ENCODE data around the gene LRRC37B.
A peak's percentile ranks its signal among the peaks of the same experiment; 100 is the strongest.
"Not testable (repeated sequence)": the region's sequence is repeated elsewhere in the genome, so short reads cannot be mapped to it uniquely, and the experiment has no call there.

The LRRC37B gene

GRCh38 chr17:32041306-32041875 is 34.2 kb downstream of the LRRC37B start:
- not testable (repeated sequence) for DNase-seq (ENCODE audit: extremely low read depth in 1 of 2, low read depth in 1 of 2)

GRCh38 chr17:32042266-32042665 is 35.1 kb downstream of the LRRC37B start:
- DNase-seq (ENCODE audit: extremely low read depth in 1 of 2, low read depth in 1 of 2) = not testable (repeated sequence)

GRCh38 chr17:32045611-32046010 is 38.4 kb downstream of the LRRC37B start:
- DNase-seq (ENCODE audit: extremely low read depth in 1 of 2, low read depth in 1 of 2) = not testable (repeated sequence)

- not testable (repeated sequence) for DNase-seq (ENCODE audit: extremely low read depth in 1 of 2, low read depth in 1 of 2)
These were observed 40.5 kb downstream of the LRRC37B start for GRCh38 chr17:32047663-32048062.

- not testable (repeated sequence) for DNase-seq (ENCODE audit: extremely low read depth in 1 of 2, low read depth in 1 of 2)
These were observed 47.8 kb downstream of the LRRC37B start for GRCh38 chr17:32054985-32055384.

- DNase-seq (ENCODE audit: extremely low read depth in 1 of 2, low read depth in 1 of 2) = not testable (repeated sequence)
These were observed 48.2 kb downstream of the LRRC37B start for GRCh38 chr17:32055425-32055824.

- not testable (repeated sequence) for DNase-seq (ENCODE audit: extremely low read depth in 1 of 2, low read depth in 1 of 2)
These were observed 49.3 kb downstream of the LRRC37B start for GRCh38 chr17:32056500-32056899.

GRCh38 chr17:32057460-32058105 is 50.4 kb downstream of the LRRC37B start:
- DNase-seq (ENCODE audit: extremely low read depth in 1 of 2, low read depth in 1 of 2) = not testable (repeated sequence)

- DNase-seq (ENCODE audit: extremely low read depth in 1 of 2, low read depth in 1 of 2) = not testable (repeated sequence)
These were observed 53.5 kb downstream of the LRRC37B start for GRCh38 chr17:32060695-32061094.

GRCh38 chr17:32061840-32062239 is 54.7 kb downstream of the LRRC37B start:
- not testable (repeated sequence) for DNase-seq (ENCODE audit: extremely low read depth in 1 of 2, low read depth in 1 of 2)

GRCh38 chr17:32064091-32064490 is 56.9 kb downstream of the LRRC37B start:
- DNase-seq (ENCODE audit: extremely low read depth in 1 of 2, low read depth in 1 of 2) = not testable (repeated sequence)

GRCh38 chr17:32066123-32066680 is 59.0 kb downstream of the LRRC37B start:
- not testable (repeated sequence) for DNase-seq (ENCODE audit: extremely low read depth in 1 of 2, low read depth in 1 of 2)

- DNase-seq (ENCODE audit: extremely low read depth in 1 of 2, low read depth in 1 of 2) = peak in 1 of 2 donors; percentile 20
These were observed 59.9 kb downstream of the LRRC37B start for GRCh38 chr17:32066863-32067642.

- DNase-seq (ENCODE audit: extremely low read depth in 1 of 2, low read depth in 1 of 2) = not testable (repeated sequence)
These were observed 61.9 kb downstream of the LRRC37B start for GRCh38 chr17:32069067-32069466.

- peak in 1 of 2 donors; percentile 27 for DNase-seq (ENCODE audit: extremely low read depth in 1 of 2, low read depth in 1 of 2)
These were observed 64.8 kb downstream of the LRRC37B start for GRCh38 chr17:32071961-32072360.

- not testable (repeated sequence) for DNase-seq (ENCODE audit: extremely low read depth in 1 of 2, low read depth in 1 of 2)
These were observed 65.9 kb downstream of the LRRC37B start for GRCh38 chr17:32073131-32073530.

GRCh38 chr17:32079753-32080152 is 72.6 kb downstream of the LRRC37B start:
- DNase-seq (ENCODE audit: extremely low read depth in 1 of 2, low read depth in 1 of 2) = peak; percentile 53 to 64

GRCh38 chr17:32083550-32083979 is 76.4 kb downstream of the LRRC37B start:
- not testable (repeated sequence) for DNase-seq (ENCODE audit: extremely low read depth in 1 of 2, low read depth in 1 of 2)

- not testable (repeated sequence) for DNase-seq (ENCODE audit: extremely low read depth in 1 of 2, low read depth in 1 of 2)
These were observed 77.1 kb downstream of the LRRC37B start for GRCh38 chr17:32084003-32084941.
